OCI-LY3 (cell line): ENCODE data around the gene C18orf63.

Source experiments
- H2AFZ ChIP-seq: fragments of 200-600, 300-600 bp; shearing (Covaris generic); 2 replicates; pipeline ENCODE4 v1.6.0; 2014; ENCODE audit warnings: antibody characterized with exemption, low read depth, low read length
- H3K27ac ChIP-seq: fragments of 200-600, 300-600 bp; sonication (generic); 2 replicates; pipeline ENCODE4 v1.5.1; 2014; ENCODE audit warnings: mild to moderate bottlenecking, low read length, moderate library complexity, mixed read lengths
- H3K27me3 ChIP-seq: fragments of 200-600, 300-600 bp; sonication (generic); 2 replicates; pipeline ENCODE4 v1.6.1; 2014; ENCODE audit warnings: low read depth, low read length, mixed read lengths
- H3K36me3 ChIP-seq: fragments of 200-600, 300-600 bp; sonication (generic); replicated peaks from 2 replicates; pipeline ENCODE3; 2014; ENCODE audit warnings: low read depth, low read length, mixed read lengths
- H3K4me1 ChIP-seq: fragments of 300-600, 200-600 bp; sonication (generic); 2 replicates; pipeline ENCODE4 v1.6.1; 2014; ENCODE audit warnings: low read length, mixed read lengths
- H3K4me2 ChIP-seq: fragments of 200-600, 300-600 bp; sonication (generic); 2 replicates; pipeline ENCODE4 v1.6.1; 2014; ENCODE audit warnings: low read length, mixed read lengths
- H3K4me3 ChIP-seq: fragments of 300-600, 200-600 bp; sonication (generic); 2 replicates; pipeline ENCODE4 v1.5.1; 2014; ENCODE audit warnings: antibody characterized with exemption, mild to moderate bottlenecking, low read length, moderate library complexity
- H3K79me2 ChIP-seq: fragments of 300-600, 200-600 bp; shearing (Covaris generic); 2 replicates; pipeline ENCODE4 v1.6.1; 2014; ENCODE audit warnings: mild to moderate bottlenecking, low read length, mixed read lengths
- H3K9ac ChIP-seq: fragments of 300-600, 200-600 bp; shearing (Covaris generic); 2 replicates; pipeline ENCODE4 v1.6.0; 2014; ENCODE audit warnings: mild to moderate bottlenecking, low read length, moderate library complexity
- H3K9me3 ChIP-seq: fragments of 200-600, 300-600 bp; shearing (Covaris generic); 2 replicates; pipeline ENCODE4 v1.6.1; 2014; ENCODE audit warnings: low read length, mixed read lengths; ENCODE audit not compliant: insufficient read depth
- H4K20me1 ChIP-seq: fragments of 200-600, 300-600 bp; sonication (generic); 2 replicates; pipeline ENCODE4 v1.6.1; 2016; ENCODE audit warnings: low read length, mixed read lengths; ENCODE audit not compliant: insufficient read depth
- EZH2phosphoT487 ChIP-seq: fragments of 200-600 bp; shearing (Covaris generic); IDR thresholded peaks from 2 replicates; pipeline ENCODE4 v1.6.1; 2018; ENCODE audit warnings: antibody characterized with exemption, mixed run types, low read depth
- TF ChIP-seq, protein P1 (sequence below): fragments of 200-600, 300-600 bp; sonication (generic); IDR thresholded peaks from 2 replicates; pipeline ENCODE4 v1.5.1; 2014; ENCODE audit warnings: antibody characterized with exemption, low read length, low read depth

The C18orf63 gene

GRCh38 chr18:74382481-74383017 lies 66.9 kb downstream of the C18orf63 start:
- H2AFZ ChIP-seq = no peak overlapping the region
- H3K4me1 ChIP-seq = peaks cover 3% of the 10 kb centered on the region; the same call in 1 of the 2 replicates
- no peaks in the 10 kb centered on the region for H3K36me3 ChIP-seq
- H3K79me2 ChIP-seq = no peaks in the 10 kb centered on the region
- H3K9ac ChIP-seq = no peak overlapping the region
- H4K20me1 ChIP-seq = no peaks in the 10 kb centered on the region
- no peaks in the 10 kb centered on the region for H3K9me3 ChIP-seq
- peaks cover 6% of the 10 kb centered on the region; the same call in 1 of the 2 replicates for H3K27me3 ChIP-seq
- H3K27ac ChIP-seq = no peak overlapping the region
- TF ChIP-seq, protein P1, sequence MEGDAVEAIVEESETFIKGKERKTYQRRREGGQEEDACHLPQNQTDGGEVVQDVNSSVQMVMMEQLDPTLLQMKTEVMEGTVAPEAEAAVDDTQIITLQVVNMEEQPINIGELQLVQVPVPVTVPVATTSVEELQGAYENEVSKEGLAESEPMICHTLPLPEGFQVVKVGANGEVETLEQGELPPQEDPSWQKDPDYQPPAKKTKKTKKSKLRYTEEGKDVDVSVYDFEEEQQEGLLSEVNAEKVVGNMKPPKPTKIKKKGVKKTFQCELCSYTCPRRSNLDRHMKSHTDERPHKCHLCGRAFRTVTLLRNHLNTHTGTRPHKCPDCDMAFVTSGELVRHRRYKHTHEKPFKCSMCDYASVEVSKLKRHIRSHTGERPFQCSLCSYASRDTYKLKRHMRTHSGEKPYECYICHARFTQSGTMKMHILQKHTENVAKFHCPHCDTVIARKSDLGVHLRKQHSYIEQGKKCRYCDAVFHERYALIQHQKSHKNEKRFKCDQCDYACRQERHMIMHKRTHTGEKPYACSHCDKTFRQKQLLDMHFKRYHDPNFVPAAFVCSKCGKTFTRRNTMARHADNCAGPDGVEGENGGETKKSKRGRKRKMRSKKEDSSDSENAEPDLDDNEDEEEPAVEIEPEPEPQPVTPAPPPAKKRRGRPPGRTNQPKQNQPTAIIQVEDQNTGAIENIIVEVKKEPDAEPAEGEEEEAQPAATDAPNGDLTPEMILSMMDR = no peak
- no peak for TF ChIP-seq EZH2phosphoT487
- H3K4me2 ChIP-seq = no peak overlapping the region
- H3K4me3 ChIP-seq = no peak overlapping the region

- Histone ChIP-seq H3K4me3 (no peak overlapping the region), H3K4me1 (no peaks in the 10 kb centered on the region), H2AFZ (no peak overlapping the region), H3K27me3 (peaks cover 23% of the 10 kb centered on the region), H3K36me3 (no peaks in the 10 kb centered on the region), H3K27ac (no peak overlapping the region), H4K20me1 (no peaks in the 10 kb centered on the region), H3K79me2 (no peaks in the 10 kb centered on the region), H3K4me2 (no peak overlapping the region), H3K9ac (no peak overlapping the region), H3K9me3 (no peaks in the 10 kb centered on the region)
- no peak for TF ChIP-seq EZH2phosphoT487
These were observed 71.7 kb downstream of the C18orf63 start for GRCh38 chr18:74387383-74387782.

DNA sequence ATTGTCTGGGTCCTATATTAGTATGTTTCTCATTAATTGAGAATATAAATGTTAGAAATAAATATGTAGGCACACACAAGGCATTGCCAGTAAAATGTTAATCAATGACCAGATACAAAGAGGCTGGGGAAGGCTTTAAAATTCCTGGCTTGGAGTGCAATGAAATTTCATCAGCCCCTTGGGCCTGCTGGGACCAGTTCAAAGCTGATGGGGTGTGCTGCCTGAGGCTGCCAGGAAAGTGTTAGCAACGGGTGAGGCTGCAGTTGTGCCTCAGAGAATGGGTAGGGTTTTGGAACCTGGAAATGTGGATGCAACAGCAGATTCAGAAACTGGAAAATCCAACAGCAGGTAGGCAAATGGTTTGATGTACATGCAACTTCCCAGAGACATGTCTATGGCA lies 72.6 kb downstream of the C18orf63 start:
- TF ChIP-seq, protein P1 = no peak
- no peak for TF ChIP-seq EZH2phosphoT487
- Histone ChIP-seq H3K4me3 (no peak overlapping the region), H3K27ac (no peak overlapping the region), H3K9me3 (no peaks in the 10 kb centered on the region), H3K27me3 (peaks cover 30% of the 10 kb centered on the region), H3K9ac (no peak overlapping the region), H3K4me1 (no peaks in the 10 kb centered on the region), H3K4me2 (no peak overlapping the region), H3K36me3 (no peaks in the 10 kb centered on the region), H2AFZ (no peak overlapping the region), H3K79me2 (no peaks in the 10 kb centered on the region), H4K20me1 (no peaks in the 10 kb centered on the region)

DNA sequence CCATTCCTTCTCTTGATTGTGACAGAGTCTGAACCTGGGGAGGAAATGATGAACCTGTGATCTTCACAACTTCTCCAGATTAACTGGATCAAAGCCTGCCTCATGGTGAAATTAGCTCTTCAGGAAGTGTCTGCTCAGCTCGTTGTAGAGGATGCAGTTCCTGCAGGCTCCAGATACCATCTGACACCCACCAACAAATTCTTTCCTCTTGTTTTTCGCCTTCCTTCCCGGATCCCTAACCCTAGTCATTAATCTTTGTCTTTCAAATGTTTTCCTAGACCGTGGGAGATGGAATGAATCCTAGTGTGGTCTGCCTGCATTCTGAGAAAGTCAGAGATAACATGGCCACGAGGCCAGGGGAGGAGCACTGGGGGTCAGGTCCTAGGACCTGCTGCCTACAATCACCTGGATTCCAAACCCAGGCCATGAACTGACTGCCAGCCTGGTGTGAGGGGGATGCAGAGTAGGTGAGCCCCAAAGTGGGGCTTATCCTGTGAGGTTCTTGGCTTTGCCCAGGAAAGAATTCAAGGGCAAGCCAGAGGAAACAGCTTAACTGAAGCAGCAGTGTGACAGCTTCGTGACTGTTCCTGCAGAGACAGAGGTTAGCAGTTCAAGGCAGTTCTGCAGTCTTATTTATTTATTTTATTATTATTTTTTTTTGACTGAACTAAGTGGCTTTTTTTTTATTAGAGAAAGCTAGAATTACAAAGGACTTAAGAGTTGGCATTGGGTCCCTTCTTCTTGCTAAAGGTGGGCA lies 73.7 kb downstream of the C18orf63 start:
- H3K27me3 ChIP-seq = peaks cover 41% of the 10 kb centered on the region
- no peak overlapping the region for H3K4me2 ChIP-seq
- no peaks in the 10 kb centered on the region for H3K79me2 ChIP-seq
- no peak for TF ChIP-seq EZH2phosphoT487
- TF ChIP-seq, protein P1 = no peak
- H3K27ac ChIP-seq = no peak overlapping the region
- no peak overlapping the region for H3K9ac ChIP-seq
- no peaks in the 10 kb centered on the region for H3K4me1 ChIP-seq
- no peaks in the 10 kb centered on the region for H4K20me1 ChIP-seq
- H3K9me3 ChIP-seq = no peaks in the 10 kb centered on the region
- H3K36me3 ChIP-seq = no peaks in the 10 kb centered on the region
- H3K4me3 ChIP-seq = no peak overlapping the region
- H2AFZ ChIP-seq = no peak overlapping the region
